ENCODE measurements around the gene NHLH1.

The NHLH1 gene

GRCh38 chr1:160413716-160414115, 46.8 kb downstream of the NHLH1 start:
- DNase-seq, result no peak

GRCh38 chr1:160414881-160415280, 48.0 kb downstream of the NHLH1 start:
- no peak for DNase-seq

GRCh38 chr1:160415696-160416290, 48.9 kb downstream of the NHLH1 start:
- no peak for DNase-seq

- no peak for DNase-seq
Measured at GRCh38 chr1:160416369-160416768, 49.5 kb downstream of the NHLH1 start.

- no peak for DNase-seq
Measured at GRCh38 chr1:160418483-160418882, 51.6 kb downstream of the NHLH1 start.

GRCh38 chr1:160419150-160419837, 52.4 kb downstream of the NHLH1 start:
- DNase-seq, result no peak

- no peak for DNase-seq
Measured at GRCh38 chr1:160419838-160420169, 52.9 kb downstream of the NHLH1 start.

GRCh38 chr1:160420881-160421842, 54.3 kb downstream of the NHLH1 start:
- DNase-seq, result no peak

GRCh38 chr1:160421881-160422280, 55.0 kb downstream of the NHLH1 start:
- DNase-seq, result no peak
